ENCODE results near the gene MYO9B. TPM values are rescaled to one million over a fixed set of nuclear protein-coding genes. Genes with fewer than 3 reads are reported as not detected.
A peak's percentile ranks its signal among the peaks of the same experiment; 100 is the strongest.

Gene MYO9B
- total RNA-seq, 1 donor from 2014 or later, result 205 TPM

DNA sequence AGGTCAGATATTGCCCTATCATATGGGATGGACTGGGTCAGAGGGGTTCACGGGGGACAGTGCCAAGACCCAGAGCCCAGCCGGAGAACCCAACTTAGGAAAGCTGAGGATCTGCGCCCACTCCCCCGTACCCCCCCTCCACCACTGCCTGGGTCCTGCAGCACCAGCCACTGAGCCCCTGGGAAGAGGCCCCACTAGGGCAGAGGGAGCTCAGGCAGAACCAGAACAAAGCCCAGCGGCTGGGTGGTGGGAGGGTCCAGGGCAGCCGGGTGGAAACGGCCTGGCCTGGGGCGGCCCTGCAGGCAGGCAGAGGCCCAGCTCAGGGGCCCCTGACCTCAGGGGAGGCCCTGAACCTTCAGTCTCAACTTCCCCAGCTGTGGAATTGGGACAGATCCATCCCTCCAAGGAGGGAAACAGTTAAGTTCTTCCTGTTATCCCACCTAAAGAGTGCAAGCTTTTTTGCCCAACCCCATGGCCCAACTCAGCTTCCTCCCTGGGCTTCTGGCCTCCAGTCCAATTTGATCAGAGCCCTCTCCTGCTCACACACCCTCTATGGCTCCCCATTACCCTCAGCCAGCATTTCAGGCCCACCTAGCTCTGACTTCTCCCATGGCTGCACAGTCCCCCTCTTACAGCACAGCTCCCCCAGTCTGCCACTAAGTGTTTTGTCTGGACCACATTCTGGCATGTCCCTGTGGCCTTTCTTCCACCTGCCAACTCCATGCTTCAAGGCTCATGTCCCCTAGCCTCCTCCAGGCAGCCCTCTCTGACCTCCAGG, 167.0 kb downstream of the MYO9B start:
- Histone ChIP-seq H3K4me1 (peaks cover 54% of the 10 kb centered on the region), H3K27ac (peak overlapping the region; percentile 36)
- DNase-seq, result no peak

DNA sequence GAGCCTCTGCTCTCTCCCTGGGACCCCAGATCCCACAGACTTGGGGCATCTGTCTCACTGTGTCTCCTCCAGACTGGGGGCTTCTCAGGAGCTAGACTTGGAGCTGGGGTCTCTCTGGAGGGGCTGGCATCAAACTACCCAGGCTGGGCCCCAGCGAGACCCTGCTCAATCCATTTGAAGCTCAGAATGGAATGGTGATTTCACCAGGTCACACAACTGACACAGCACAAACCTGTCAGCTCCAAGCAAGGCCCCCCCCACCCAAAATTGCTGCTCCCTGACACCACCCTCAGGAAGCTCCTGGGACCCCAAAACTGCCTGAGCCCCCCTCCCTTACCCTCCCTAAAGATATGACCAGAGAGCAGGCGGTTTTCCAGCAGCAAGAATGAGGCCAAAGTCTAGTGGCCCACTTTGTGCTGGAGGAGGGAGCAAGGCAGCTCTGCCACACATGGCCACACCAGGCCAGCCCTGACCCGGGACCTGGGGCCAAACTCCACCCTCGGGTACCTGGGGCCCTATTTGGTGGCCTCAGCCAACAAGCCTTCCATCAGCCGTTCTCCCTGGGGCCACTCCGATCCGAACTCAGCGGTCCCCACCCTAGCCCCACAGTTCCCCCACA, 167.7 kb downstream of the MYO9B start:
- peak overlapping the region; percentile 89 for H3K4me3 ChIP-seq
- no peaks in the 10 kb centered on the region for H3K9me3 ChIP-seq
- H3K4me1 ChIP-seq, result peaks cover 54% of the 10 kb centered on the region
- ATAC-seq (no peak), DNase-seq (no peak)
- TF ChIP-seq, protein P1, sequence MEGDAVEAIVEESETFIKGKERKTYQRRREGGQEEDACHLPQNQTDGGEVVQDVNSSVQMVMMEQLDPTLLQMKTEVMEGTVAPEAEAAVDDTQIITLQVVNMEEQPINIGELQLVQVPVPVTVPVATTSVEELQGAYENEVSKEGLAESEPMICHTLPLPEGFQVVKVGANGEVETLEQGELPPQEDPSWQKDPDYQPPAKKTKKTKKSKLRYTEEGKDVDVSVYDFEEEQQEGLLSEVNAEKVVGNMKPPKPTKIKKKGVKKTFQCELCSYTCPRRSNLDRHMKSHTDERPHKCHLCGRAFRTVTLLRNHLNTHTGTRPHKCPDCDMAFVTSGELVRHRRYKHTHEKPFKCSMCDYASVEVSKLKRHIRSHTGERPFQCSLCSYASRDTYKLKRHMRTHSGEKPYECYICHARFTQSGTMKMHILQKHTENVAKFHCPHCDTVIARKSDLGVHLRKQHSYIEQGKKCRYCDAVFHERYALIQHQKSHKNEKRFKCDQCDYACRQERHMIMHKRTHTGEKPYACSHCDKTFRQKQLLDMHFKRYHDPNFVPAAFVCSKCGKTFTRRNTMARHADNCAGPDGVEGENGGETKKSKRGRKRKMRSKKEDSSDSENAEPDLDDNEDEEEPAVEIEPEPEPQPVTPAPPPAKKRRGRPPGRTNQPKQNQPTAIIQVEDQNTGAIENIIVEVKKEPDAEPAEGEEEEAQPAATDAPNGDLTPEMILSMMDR (IDR thresholded peaks at IDR 0.05), result no peak
- intact Hi-C loops (cut with DNase I), result no loop called here
- H3K27ac ChIP-seq, result peak overlapping the region; percentile 79
- H3K27me3 ChIP-seq (ENCODE audit: low read depth), result no peaks in the 10 kb centered on the region
- peaks cover 11% of the 10 kb centered on the region for H3K36me3 ChIP-seq

More for the DNA sequence above, 167.0 kb downstream of the MYO9B start:
- Histone ChIP-seq H3K27me3 (ENCODE audit: low read depth) (no peaks in the 10 kb centered on the region), H3K4me3 (peak overlapping the region; percentile 89), H3K36me3 (peaks cover 18% of the 10 kb centered on the region), H3K9me3 (no peaks in the 10 kb centered on the region)
- intact Hi-C loops (cut with DNase I), result no loop called here
- TF ChIP-seq, protein P1 (IDR thresholded peaks at IDR 0.05), result no peak
- ATAC-seq, result no peak

GRCh38 chr19:17243830-17244617, 168.4 kb downstream of the MYO9B start:
- ATAC-seq (peak; percentile 23 to 54), DNase-seq (peak; percentile 73)
- TF ChIP-seq, protein P1 (IDR thresholded peaks at IDR 0.05), result no peak
- Histone ChIP-seq H3K27me3 (ENCODE audit: low read depth) (no peaks in the 10 kb centered on the region), H3K4me3 (peak overlapping the region; percentile 89), H3K36me3 (peaks cover 6% of the 10 kb centered on the region), H3K9me3 (no peaks in the 10 kb centered on the region), H3K4me1 (peaks cover 54% of the 10 kb centered on the region), H3K27ac (peak overlapping the region; percentile 79)
- intact Hi-C loops (cut with DNase I), result no loop called here

GRCh38 chr19:17244618-17245534, 169.3 kb downstream of the MYO9B start:
- Histone ChIP-seq H3K27ac (peak overlapping the region; percentile 79), H3K9me3 (no peaks in the 10 kb centered on the region), H3K36me3 (peaks cover 2% of the 10 kb centered on the region), H3K4me1 (peaks cover 52% of the 10 kb centered on the region), H3K4me3 (peak overlapping the region; percentile 89), H3K27me3 (ENCODE audit: low read depth) (no peaks in the 10 kb centered on the region)
- TF ChIP-seq, protein P1 (IDR thresholded peaks at IDR 0.05), result no peak
- DNase-seq (peak; percentile 74), ATAC-seq (peak; percentile 6 to 12)
- intact Hi-C loops (cut with DNase I), result no loop called here

Data from lower lobe of right lung (tissue), 2 donors.